OCI-LY7 (cell line): ENCODE measurements around the gene SLC39A13.
A peak's percentile ranks its signal among the peaks of the same experiment; 100 is the strongest.

Experiments used
- CTCF ChIP-seq: fragments of 200-600 bp; sonication (generic); conservative IDR thresholded peaks from 2 replicates; pipeline ENCODE4 v1.5.1; 2014; ENCODE audit warnings: mild to moderate bottlenecking, antibody characterized with exemption, low read length, moderate library complexity, mixed read lengths
- EZH2phosphoT487 ChIP-seq: fragments of 200-600 bp; sonication (generic); IDR thresholded peaks from 2 replicates; pipeline ENCODE4 v1.6.1; 2018; ENCODE audit warnings: low read depth, borderline replicate concordance, mild to moderate bottlenecking, mixed run types, antibody characterized with exemption, low read length, moderate library complexity, mixed read lengths

GRCh38 chr11:47411884-47412746 is 3.7 kb downstream of the SLC39A13 start:
- TF ChIP-seq CTCF (peak; percentile 90), EZH2phosphoT487 (no peak)
